ENCODE results near the gene MICU1. TPM values are rescaled to one million over a fixed set of nuclear protein-coding genes. Genes with fewer than 3 reads are reported as not detected.

MICU1 gene
- total RNA-seq, 2 donors from 2014 or later: 44.3 to 51.8 TPM

- no peaks in the 10 kb centered on the region for H3K36me3 ChIP-seq
- no peak overlapping the region for H3K4me3 ChIP-seq
- no peaks in the 10 kb centered on the region for H3K9me3 ChIP-seq
- no peaks in the 10 kb centered on the region for H3K4me1 ChIP-seq
- no peaks in the 10 kb centered on the region for H3K27me3 ChIP-seq
- DNase-seq: no peak
- intact Hi-C loops (cut with DNase I): no loop called here
- H3K27ac ChIP-seq: no peak overlapping the region
- no peak for TF ChIP-seq CTCF (IDR thresholded peaks at IDR 0.05)
- no peak overlapping the region for H3K9ac ChIP-seq (ENCODE audit: low read depth in 2 of 2, low read length in 2 of 2)
Measured at GRCh38 chr10:72612203-72612826, 13.6 kb downstream of the MICU1 start.

GRCh38 chr10:72611783-72612182, 14.1 kb downstream of the MICU1 start:
- no peaks in the 10 kb centered on the region for H3K36me3 ChIP-seq
- no peak overlapping the region for H3K27ac ChIP-seq
- H3K9ac ChIP-seq (ENCODE audit: low read depth in 2 of 2, low read length in 2 of 2): no peak overlapping the region
- intact Hi-C loops (cut with DNase I): no loop called here
- DNase-seq: no peak
- no peaks in the 10 kb centered on the region for H3K9me3 ChIP-seq
- H3K4me1 ChIP-seq: no peaks in the 10 kb centered on the region
- no peak overlapping the region for H3K4me3 ChIP-seq
- no peak for TF ChIP-seq CTCF (IDR thresholded peaks at IDR 0.05)
- no peaks in the 10 kb centered on the region for H3K27me3 ChIP-seq

GRCh38 chr10:72610466-72610865, 15.4 kb downstream of the MICU1 start:
- H3K4me1 ChIP-seq: no peaks in the 10 kb centered on the region
- no peaks in the 10 kb centered on the region for H3K27me3 ChIP-seq
- H3K27ac ChIP-seq: no peak overlapping the region
- DNase-seq: no peak
- H3K36me3 ChIP-seq: no peaks in the 10 kb centered on the region
- intact Hi-C loops (cut with DNase I): no loop called here
- no peak overlapping the region for H3K9ac ChIP-seq (ENCODE audit: low read depth in 2 of 2, low read length in 2 of 2)
- no peak overlapping the region for H3K4me3 ChIP-seq
- no peaks in the 10 kb centered on the region for H3K9me3 ChIP-seq
- TF ChIP-seq CTCF (IDR thresholded peaks at IDR 0.05): no peak

GRCh38 chr10:72605122-72605521, 20.8 kb downstream of the MICU1 start:
- no peak for DNase-seq
- Histone ChIP-seq H3K36me3 (no peaks in the 10 kb centered on the region), H3K9me3 (no peaks in the 10 kb centered on the region), H3K4me3 (no peak overlapping the region), H3K4me1 (no peaks in the 10 kb centered on the region), H3K9ac (ENCODE audit: low read depth in 2 of 2, low read length in 2 of 2) (no peak overlapping the region), H3K27me3 (no peaks in the 10 kb centered on the region), H3K27ac (no peak overlapping the region)
- intact Hi-C loops (cut with DNase I): no loop called here
- TF ChIP-seq CTCF (IDR thresholded peaks at IDR 0.05): no peak

- H3K4me3 ChIP-seq: no peak overlapping the region
- no peaks in the 10 kb centered on the region for H3K9me3 ChIP-seq
- intact Hi-C loops (cut with DNase I): no loop called here
- H3K27me3 ChIP-seq: no peaks in the 10 kb centered on the region
- H3K36me3 ChIP-seq: no peaks in the 10 kb centered on the region
- H3K9ac ChIP-seq (ENCODE audit: low read depth in 2 of 2, low read length in 2 of 2): no peak overlapping the region
- TF ChIP-seq CTCF (IDR thresholded peaks at IDR 0.05): no peak
- no peak for DNase-seq
- no peaks in the 10 kb centered on the region for H3K4me1 ChIP-seq
- no peak overlapping the region for H3K27ac ChIP-seq
Measured at GRCh38 chr10:72601144-72601543, 24.7 kb downstream of the MICU1 start.

All from colonic mucosa (tissue), 4 donors.